NK-92 (cell line): ENCODE results near the gene PHF10.

ENCODE experiments used
- DNase-seq: peaks from one replicate; lab custom pipeline; 2025; ENCODE audit not compliant: unreplicated experiment; lab: John Stamatoyannopoulos, UW

The PHF10 gene

GRCh38 chr6:169678342-169678741 lies 46.0 kb downstream of the PHF10 start:
- no peak for DNase-seq

DNA sequence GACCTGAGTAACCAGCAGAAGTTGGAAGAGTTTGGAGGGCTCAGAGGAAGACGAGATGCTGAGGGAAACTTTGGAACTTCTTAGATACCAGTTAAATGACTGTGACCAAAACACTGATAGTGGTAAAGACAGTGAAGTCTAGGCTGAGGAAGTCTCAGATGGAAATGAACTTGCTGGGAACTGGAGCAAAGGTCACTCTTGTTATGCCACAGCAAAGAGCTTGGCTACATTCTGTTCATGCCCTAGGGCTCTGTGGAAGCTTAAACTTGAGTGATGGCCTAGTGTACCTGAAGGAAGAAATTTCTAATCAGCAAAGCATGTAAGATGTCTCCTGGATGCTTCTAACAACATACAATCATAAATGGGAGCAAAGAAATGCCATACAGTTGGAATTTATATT lies 47.2 kb downstream of the PHF10 start:
- no peak for DNase-seq

- DNase-seq: no peak
Measured at GRCh38 chr6:169675011-169675410, 49.3 kb downstream of the PHF10 start.

- DNase-seq: no peak
Measured at GRCh38 chr6:169671563-169671962, 52.7 kb downstream of the PHF10 start.

DNA sequence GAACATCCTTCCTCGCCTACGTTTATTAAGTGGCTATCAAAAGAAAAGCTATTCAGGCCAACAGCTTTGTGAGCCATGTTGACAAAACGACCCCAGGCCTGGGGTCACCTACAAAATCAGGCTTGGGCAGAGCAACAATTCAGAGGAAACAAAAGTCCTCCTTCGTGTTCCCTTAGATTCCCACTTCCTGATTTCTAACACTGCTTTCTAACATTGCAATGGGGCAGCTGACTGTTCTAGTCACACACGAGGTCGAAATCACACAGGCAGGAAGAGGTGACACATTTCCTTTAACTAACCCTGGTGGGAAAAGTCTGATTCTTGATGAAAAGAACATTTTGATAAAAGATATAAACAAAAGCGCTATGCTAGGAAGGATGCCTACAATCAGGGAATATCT lies 54.4 kb downstream of the PHF10 start:
- no peak for DNase-seq

- no peak for DNase-seq
Measured at GRCh38 chr6:169669147-169669546, 55.2 kb downstream of the PHF10 start.

DNA sequence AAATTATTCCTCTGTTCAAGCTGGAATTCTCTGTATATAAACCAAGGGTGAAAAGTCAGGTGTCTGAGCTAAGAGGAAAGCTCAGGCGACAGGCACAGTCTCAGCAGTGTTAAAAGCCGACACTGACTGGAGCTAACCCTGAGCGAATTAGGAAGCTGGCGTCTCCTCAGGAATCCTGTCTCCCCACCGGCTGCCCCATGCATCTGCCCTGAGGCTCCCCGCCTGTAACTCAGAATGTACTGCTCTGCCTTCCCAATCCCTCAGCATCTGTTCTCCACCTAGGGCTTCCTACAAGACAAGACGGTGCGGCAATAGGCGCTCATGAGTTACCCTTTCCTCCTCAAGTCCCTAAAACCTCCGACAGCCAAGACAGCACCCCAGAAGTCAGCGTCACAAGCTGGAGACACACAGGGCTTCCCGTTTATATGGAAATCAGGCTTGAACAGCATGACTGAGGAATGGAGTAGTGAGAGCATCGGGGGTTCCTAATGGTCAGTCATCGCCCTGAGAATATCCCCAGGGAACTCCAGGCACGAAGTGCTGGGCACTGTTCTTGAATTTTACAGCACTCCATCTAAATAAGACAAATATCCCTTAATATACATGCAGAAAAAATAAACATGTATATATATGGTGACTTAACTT lies 56.0 kb downstream of the PHF10 start:
- DNase-seq: no peak

DNA sequence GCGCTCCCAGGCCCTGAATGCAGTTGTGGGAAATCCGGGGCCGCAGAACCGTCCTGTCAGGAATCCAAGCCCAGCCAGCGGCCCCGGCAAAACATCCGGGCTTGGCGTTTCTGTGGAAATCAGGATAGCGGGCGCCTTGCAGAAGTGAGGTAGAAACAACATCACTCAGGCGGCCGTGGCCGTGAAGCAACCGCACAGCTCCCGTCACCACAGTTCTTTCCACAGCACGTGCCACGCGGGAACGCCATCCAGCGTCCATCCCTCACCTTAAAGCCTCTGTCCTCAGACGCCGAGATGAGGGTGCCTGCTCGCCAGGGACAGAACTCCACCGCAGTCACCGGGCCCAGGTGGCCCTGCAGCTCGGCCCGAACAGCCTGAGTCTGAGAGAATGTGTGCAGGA lies 56.6 kb downstream of the PHF10 start:
- DNase-seq: no peak

- no peak for DNase-seq
Measured at GRCh38 chr6:169666441-169666840, 57.9 kb downstream of the PHF10 start.

GRCh38 chr6:169665289-169665688 lies 59.0 kb downstream of the PHF10 start:
- no peak for DNase-seq

- no peak for DNase-seq
Measured at GRCh38 chr6:169664227-169664626, 60.1 kb downstream of the PHF10 start.

DNA sequence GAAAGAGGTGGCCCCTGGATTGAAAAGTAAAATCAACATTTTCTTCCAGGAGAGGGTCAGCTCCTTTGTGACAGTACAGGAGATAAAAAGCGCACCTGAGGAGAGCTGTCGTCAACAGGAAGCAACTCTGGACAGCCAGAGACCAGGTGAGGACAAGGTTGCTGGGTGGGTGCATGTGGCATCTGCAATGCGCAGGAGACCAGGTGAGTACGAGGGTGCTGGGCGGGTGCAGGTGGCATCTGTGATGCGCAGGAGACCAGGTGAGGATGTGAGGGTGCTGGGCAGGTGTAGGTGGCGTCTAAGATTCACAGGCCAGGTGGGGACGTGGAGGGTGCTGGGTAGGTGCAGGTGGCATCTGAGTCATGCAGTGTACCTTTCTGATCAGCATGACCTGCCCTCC lies 60.8 kb downstream of the PHF10 start:
- DNase-seq: no peak

DNA sequence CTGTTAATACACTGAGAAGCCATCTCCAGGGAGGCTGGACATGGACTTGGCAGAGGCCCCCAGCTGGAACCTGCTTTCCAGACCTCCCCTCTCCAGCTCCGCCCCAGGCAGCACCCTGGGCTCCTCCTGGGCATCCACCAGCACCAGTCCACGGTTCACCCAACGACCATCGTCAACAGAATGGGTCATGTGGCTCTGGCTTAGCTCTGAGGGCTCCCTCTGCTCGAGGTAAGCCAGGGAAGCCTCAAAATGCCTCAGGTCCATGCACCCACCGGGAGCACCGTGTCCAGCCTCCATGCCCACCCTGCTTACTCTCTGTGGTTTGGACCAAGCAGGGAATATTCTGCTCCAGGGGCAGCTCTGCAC lies 62.9 kb downstream of the PHF10 start:
- DNase-seq: no peak

- DNase-seq: no peak
Measured at GRCh38 chr6:169660751-169661390, 63.4 kb downstream of the PHF10 start.

GRCh38 chr6:169659820-169660610 lies 64.3 kb downstream of the PHF10 start:
- no peak for DNase-seq

DNA sequence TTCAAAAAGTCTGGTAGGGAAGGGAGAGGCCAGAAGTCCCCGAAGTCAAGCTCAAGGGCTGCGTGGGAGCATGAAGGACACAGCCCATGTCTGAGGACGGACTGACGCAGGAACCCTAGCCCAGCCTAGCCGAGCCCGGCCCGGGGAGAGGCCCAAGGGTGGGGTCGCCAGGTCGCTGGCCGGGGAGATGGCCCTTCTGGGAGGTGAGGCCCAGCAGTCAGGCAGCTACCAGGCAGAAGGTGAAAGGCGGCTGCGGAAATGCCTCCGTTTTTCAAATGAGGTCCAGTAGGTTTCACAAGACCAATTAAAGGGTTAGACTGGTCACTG lies 67.1 kb downstream of the PHF10 start:
- no peak for DNase-seq

DNA sequence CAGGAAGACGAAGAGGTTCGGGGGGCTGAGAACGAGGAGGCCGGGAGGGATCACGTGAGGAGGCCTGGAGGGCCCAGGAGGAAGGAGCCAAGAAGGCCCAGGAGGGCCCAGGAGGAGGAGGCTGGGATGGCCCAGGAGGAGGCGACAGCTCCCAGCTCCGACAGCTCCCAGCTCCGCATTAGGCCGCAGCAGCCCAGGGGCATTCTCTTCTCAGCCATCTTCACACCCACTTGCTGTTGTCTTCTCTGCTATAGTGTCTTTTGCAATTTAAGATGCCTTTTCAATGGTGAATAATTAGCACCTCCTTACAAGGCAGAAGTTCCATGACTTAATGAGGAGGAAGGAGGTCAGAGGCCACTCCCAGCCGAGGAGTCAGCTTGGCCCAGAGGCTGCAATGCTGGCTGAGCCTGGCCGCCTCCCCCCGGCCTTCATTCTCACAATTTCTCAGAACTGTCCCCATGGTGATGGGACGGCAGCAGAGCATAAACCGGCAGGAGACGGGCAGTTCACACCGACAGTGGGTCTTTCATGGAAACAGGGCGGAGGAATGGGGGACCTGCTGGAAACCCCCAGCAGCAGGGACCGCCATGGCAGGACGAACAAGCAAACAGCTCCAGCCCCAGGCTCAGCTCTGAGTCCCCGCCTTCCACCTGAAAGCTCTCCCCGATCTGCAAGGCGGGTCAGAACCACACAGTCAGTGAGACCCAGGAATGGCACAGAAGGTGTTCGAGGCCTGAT lies 67.6 kb downstream of the PHF10 start:
- DNase-seq: no peak

- DNase-seq: no peak
Measured at GRCh38 chr6:169654598-169655391, 69.5 kb downstream of the PHF10 start.
